ENCODE results near the gene PBX1.

PBX1 gene

GRCh38 chr1:164575356-164575886 is 16.4 kb downstream of the PBX1 start (continued):
- no peak for TF ChIP-seq ZNF292 (tag by site-specific recombination; IDR thresholded peaks at IDR 0.05; ENCODE audit: borderline replicate concordance, low read depth)
- TF ChIP-seq HOXA7 (CRISPR knock-in tag; IDR thresholded peaks at IDR 0.05; ENCODE audit: borderline replicate concordance): no peak
- no peak for TF ChIP-seq ZNF341 (tag by site-specific recombination; IDR thresholded peaks at IDR 0.05; ENCODE audit: low read depth)

GRCh38 chr1:164576291-164577271 is 17.6 kb downstream of the PBX1 start:
- no peak for TF ChIP-seq GLIS2 (tag by site-specific recombination; IDR thresholded peaks at IDR 0.05)
- TF ChIP-seq SCRT2 (tag by site-specific recombination; IDR thresholded peaks at IDR 0.05): no peak
- no peak for TF ChIP-seq GLIS1 (tag by site-specific recombination; IDR thresholded peaks at IDR 0.05)
- TF ChIP-seq ZNF518A (tag by site-specific recombination; conservative IDR thresholded peaks at IDR 0.05; ENCODE audit: low read depth): no peak
- no peak for TF ChIP-seq MYNN (tag by site-specific recombination; IDR thresholded peaks at IDR 0.05; ENCODE audit: borderline replicate concordance)
- no peak for TF ChIP-seq REST (tag by site-specific recombination; IDR thresholded peaks at IDR 0.05)
- Histone ChIP-seq H3K36me3 (ENCODE audit: control insufficient read depth in 2 of 2, insufficient read depth in 1 of 2, low read length in 2 of 2) (no peaks in the 10 kb centered on the region), H3K27ac (ENCODE audit: extremely low read depth, low read depth, low read length) (no peak overlapping the region), H3K9me3 (ENCODE audit: control insufficient read depth, insufficient read depth, low read depth, low read length) (no peaks in the 10 kb centered on the region), H3K4me3 (ENCODE audit: low read depth, low read length) (no peak overlapping the region), H3K4me1 (ENCODE audit: control insufficient read depth, insufficient read depth, low read length) (no peaks in the 10 kb centered on the region; the same call in 1 of the 2 replicates)
- ChIA-PET POLR2A (interaction anchor here (1.2 kb wide), 1 partner anchor 18 kb away, joined by 5 read pairs; the partner anchor contains the start of gene PBX1), CTCF (interaction anchor here (0.6 kb wide), 1 partner anchor 43 kb away, joined by 3 read pairs; no protein-coding TSS in a partner anchor)

GRCh38 chr1:164577291-164577690 is 18.3 kb downstream of the PBX1 start:
- Histone ChIP-seq H3K4me3 (ENCODE audit: low read depth, low read length) (no peak overlapping the region), H3K36me3 (ENCODE audit: control insufficient read depth in 2 of 2, insufficient read depth in 1 of 2, low read length in 2 of 2) (no peaks in the 10 kb centered on the region), H3K9me3 (ENCODE audit: control insufficient read depth, insufficient read depth, low read depth, low read length) (no peaks in the 10 kb centered on the region), H3K4me1 (ENCODE audit: control insufficient read depth, insufficient read depth, low read length) (no peaks in the 10 kb centered on the region; the same call in 1 of the 2 replicates), H3K27ac (ENCODE audit: extremely low read depth, low read depth, low read length) (no peak overlapping the region)
- no peak for TF ChIP-seq IKZF3 (tag by site-specific recombination; IDR thresholded peaks at IDR 0.05)
- no peak for TF ChIP-seq REST (tag by site-specific recombination; IDR thresholded peaks at IDR 0.05)
- TF ChIP-seq ZNF514 (tag by site-specific recombination; IDR thresholded peaks at IDR 0.05): no peak
- TF ChIP-seq ZNF311 (tag by site-specific recombination; IDR thresholded peaks at IDR 0.05; ENCODE audit: borderline replicate concordance): no peak
- TF ChIP-seq ZNF426 (tag by site-specific recombination; IDR thresholded peaks at IDR 0.05): no peak
- no peak for TF ChIP-seq INSM2 (tag by site-specific recombination; IDR thresholded peaks at IDR 0.05)
- TF ChIP-seq ZNF292 (tag by site-specific recombination; IDR thresholded peaks at IDR 0.05; ENCODE audit: borderline replicate concordance, low read depth): no peak
- no peak for TF ChIP-seq ZNF610 (tag by site-specific recombination; IDR thresholded peaks at IDR 0.05; ENCODE audit: borderline replicate concordance)
- CTCF ChIA-PET: interaction anchor here (0.6 kb wide), 1 partner anchor 42 kb away, joined by 3 read pairs; no protein-coding TSS in a partner anchor
- POLR2A ChIA-PET: interaction anchor here (1.2 kb wide), 1 partner anchor 18 kb away, joined by 5 read pairs; the partner anchor contains the start of gene PBX1
